Adrenal gland (tissue), 12 donors: ENCODE data around the gene SPOCK3. TPM values are rescaled to one million over a fixed set of nuclear protein-coding genes. Genes with fewer than 3 reads are reported as not detected.

Experiments
- DNase-seq, 7 donors: peaks; one replicate each; pipeline ENCODE4 v3.0.0-alpha.2; 2019 to 2020
- H3K27ac ChIP-seq, 5 donors: fragments of 200-600 bp; sonication (generic) in 4 of 5; 1 replicate in 3 of 5; 2 replicates in 2 of 5; pipeline versions ENCODE4 v1.5.1 to v1.8.0; 2016 to 2020; ENCODE audit warnings: mild to moderate bottlenecking in 1 of 5
- H3K27me3 ChIP-seq: fragments of 200-600 bp; 2 replicates; pipeline ENCODE4 v1.8.0; 2021
- H3K36me3 ChIP-seq, 2 donors: fragments of 200-600 bp; replicated peaks in 1 of 2; 1 replicate in 1 of 2; 2 replicates in 1 of 2; pipeline versions ENCODE4 v1.5.1 to v1.8.0; 2018 to 2022
- H3K4me1 ChIP-seq, 2 donors: fragments of 200-600 bp; replicated peaks in 1 of 2; 1 replicate in 1 of 2; 2 replicates in 1 of 2; pipeline versions ENCODE4 v1.5.1 to v1.8.0; 2018 to 2021
- H3K4me3 ChIP-seq, 4 donors: fragments of 200-600 bp; sonication (generic) in 3 of 4; one replicate each; pipeline ENCODE4 v1.5.1; 2016 to 2018
- H3K9me3 ChIP-seq, 3 donors: fragments of 200-600 bp; sonication (generic) in 1 of 3; replicated peaks in 1 of 3; 1 replicate in 2 of 3; 2 replicates in 1 of 3; pipeline versions ENCODE4 v1.5.1 to v1.8.0; 2016 to 2021
- POLR2A ChIP-seq, 2 donors: fragments of 450-650 bp; IDR thresholded peaks; one replicate each; pipeline ENCODE4 v1.6.1; 2017; ENCODE audit warnings: antibody characterized with exemption in 2 of 2, mild to moderate bottlenecking in 2 of 2, moderate library complexity in 1 of 2
- WGBS, 4 donors: extraction: QIAGEN DNeasy Blood & Tissue Kit in 2 of 4; methylation state at CpG; one replicate each; pipeline versions ENCODE4 v1.1.5 to v1.1.7; 2013 to 2017; 5-methylcytosine and 5-hydroxymethylcytosine counted together
- intact Hi-C, 2 donors: fragments of 100-400 bp; cut with DNase I; formaldehyde crosslinking; loops; one replicate each; pipeline versions ENCODE4 v1.14.1 to v1.15.0; 2022 to 2023
- polyA plus RNA-seq, 3 donors: library from polyadenylated mRNA; stranded (reverse); fragments of 200-250 nt in 2 of 3; fragments of 350-450 nt in 1 of 3; fragmentation: Illumina TruSeq in 1 of 3; extraction: RNeasy Lipid Tissue Mini Kit (QIAGEN cat#74804) in 1 of 3; gene quantifications; one replicate each; pipeline ENCODE4 v1.2.3, GENCODE V29; 2013 to 2014
- total RNA-seq, 9 donors: library from RNA; depleted of rRNA in 4 of 9; stranded (reverse); fragments of >200 nt in 4 of 9; fragments of 120-200 nt in 1 of 9; fragmentation: NEBNext Ultra II Directional in 1 of 9; extraction: Animal tissue kit (Norgen Biotek cat#: 25700) in 1 of 9; gene quantifications; one replicate each; pipeline versions ENCODE4 v1.1.0 to v1.2.4, GENCODE V29; 2013 to 2023
- TF ChIP-seq, protein P1 (sequence below), 6 experiments: fragments of 450-650 bp in 4 of 6; fragments of 200-600 bp in 2 of 6; sonication (generic) in 1 of 6; IDR thresholded peaks; 1 replicate in 5 of 6; 2 replicates in 1 of 6; pipeline versions ENCODE4 v1.5.1 to v1.8.0; 2016 to 2021; ENCODE audit warnings: antibody characterized with exemption in 6 of 6, mild to moderate bottlenecking in 2 of 6, moderate library complexity in 1 of 6
- donor health status: healthy with polysubstance abuse.
- donor health status: Bipolar disorder and iron deficiency.
- donor health status: DM: yes; HTN: yes; CAD: no.
- donor health status: DM: no; HTN: no; CAD: no.
- donor health status: DM: no; HTN: no; CAD: no.
- donor health status: DM: yes; HTN: yes; CAD: no.

The SPOCK3 gene
- total and polyA plus RNA-seq, 12 donors: 0.18 to 30.3 (median 3.0) TPM; not detected in 1

- Histone ChIP-seq H3K36me3 (no peaks in the 10 kb centered on the region), H3K9me3 (no peaks in the 10 kb centered on the region), H3K27ac (no peak overlapping the region), H3K27me3 (no peaks in the 10 kb centered on the region), H3K4me1 (no peaks in the 10 kb centered on the region), H3K4me3 (no peak overlapping the region)
- WGBS, 4 donors: 79 to 96% (median 91%) methylated on average over 1 of the region's 1 CpG
- intact Hi-C loops: no loop called here
- TF ChIP-seq, protein P1, sequence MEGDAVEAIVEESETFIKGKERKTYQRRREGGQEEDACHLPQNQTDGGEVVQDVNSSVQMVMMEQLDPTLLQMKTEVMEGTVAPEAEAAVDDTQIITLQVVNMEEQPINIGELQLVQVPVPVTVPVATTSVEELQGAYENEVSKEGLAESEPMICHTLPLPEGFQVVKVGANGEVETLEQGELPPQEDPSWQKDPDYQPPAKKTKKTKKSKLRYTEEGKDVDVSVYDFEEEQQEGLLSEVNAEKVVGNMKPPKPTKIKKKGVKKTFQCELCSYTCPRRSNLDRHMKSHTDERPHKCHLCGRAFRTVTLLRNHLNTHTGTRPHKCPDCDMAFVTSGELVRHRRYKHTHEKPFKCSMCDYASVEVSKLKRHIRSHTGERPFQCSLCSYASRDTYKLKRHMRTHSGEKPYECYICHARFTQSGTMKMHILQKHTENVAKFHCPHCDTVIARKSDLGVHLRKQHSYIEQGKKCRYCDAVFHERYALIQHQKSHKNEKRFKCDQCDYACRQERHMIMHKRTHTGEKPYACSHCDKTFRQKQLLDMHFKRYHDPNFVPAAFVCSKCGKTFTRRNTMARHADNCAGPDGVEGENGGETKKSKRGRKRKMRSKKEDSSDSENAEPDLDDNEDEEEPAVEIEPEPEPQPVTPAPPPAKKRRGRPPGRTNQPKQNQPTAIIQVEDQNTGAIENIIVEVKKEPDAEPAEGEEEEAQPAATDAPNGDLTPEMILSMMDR (IDR thresholded peaks at IDR 0.05): no peak
- TF ChIP-seq POLR2A (IDR thresholded peaks at IDR 0.05): no peak
- DNase-seq: no peak
These were observed 395.2 kb downstream of the SPOCK3 start for GRCh38 chr4:166838975-166839614.

DNA sequence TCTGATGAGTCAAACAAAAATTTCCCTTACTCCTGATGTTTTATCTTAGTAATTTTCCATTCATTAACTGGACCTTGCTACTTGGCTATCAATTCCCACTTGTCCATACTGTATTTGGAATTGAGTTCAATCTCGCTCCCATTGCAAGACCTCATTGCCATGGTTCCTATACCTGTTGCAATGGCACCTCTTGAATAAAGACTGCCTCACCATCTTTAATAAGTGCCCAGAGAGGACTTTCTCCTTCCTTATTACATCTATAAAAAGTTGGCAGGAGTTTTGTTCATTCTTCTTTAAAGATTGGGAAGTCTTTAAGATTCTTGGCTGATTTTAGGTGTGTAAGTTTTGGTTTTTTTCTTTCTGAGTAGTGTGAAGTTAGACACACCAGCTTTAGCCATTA lies 397.4 kb downstream of the SPOCK3 start:
- 72 to 87% (median 79%) methylated on average over 1 of the region's 1 CpG for WGBS, 4 donors
- TF ChIP-seq POLR2A (IDR thresholded peaks at IDR 0.05): no peak
- TF ChIP-seq, protein P1 (IDR thresholded peaks at IDR 0.05): no peak

GRCh38 chr4:166827629-166828028 lies 406.7 kb downstream of the SPOCK3 start:
- WGBS, 4 donors: 64 to 77% (median 69%) methylated on average over 1 of the region's 1 CpG
- no peak overlapping the region for H3K27ac ChIP-seq
- intact Hi-C loops: no loop called here
- no peaks in the 10 kb centered on the region for H3K27me3 ChIP-seq
- no peaks in the 10 kb centered on the region for H3K4me1 ChIP-seq
- no peak overlapping the region for H3K4me3 ChIP-seq
- H3K36me3 ChIP-seq: no peaks in the 10 kb centered on the region
- H3K9me3 ChIP-seq: no peaks in the 10 kb centered on the region
- TF ChIP-seq POLR2A (IDR thresholded peaks at IDR 0.05): no peak
- TF ChIP-seq, protein P1 (IDR thresholded peaks at IDR 0.05): no peak
- DNase-seq: no peak

More for the DNA sequence above, 397.4 kb downstream of the SPOCK3 start:
- no peak overlapping the region for H3K4me3 ChIP-seq
- no peaks in the 10 kb centered on the region for H3K36me3 ChIP-seq
- no peak for DNase-seq
- intact Hi-C loops: no loop called here
- H3K4me1 ChIP-seq: no peaks in the 10 kb centered on the region
- no peaks in the 10 kb centered on the region for H3K27me3 ChIP-seq
- H3K9me3 ChIP-seq: no peaks in the 10 kb centered on the region
- no peak overlapping the region for H3K27ac ChIP-seq

DNA sequence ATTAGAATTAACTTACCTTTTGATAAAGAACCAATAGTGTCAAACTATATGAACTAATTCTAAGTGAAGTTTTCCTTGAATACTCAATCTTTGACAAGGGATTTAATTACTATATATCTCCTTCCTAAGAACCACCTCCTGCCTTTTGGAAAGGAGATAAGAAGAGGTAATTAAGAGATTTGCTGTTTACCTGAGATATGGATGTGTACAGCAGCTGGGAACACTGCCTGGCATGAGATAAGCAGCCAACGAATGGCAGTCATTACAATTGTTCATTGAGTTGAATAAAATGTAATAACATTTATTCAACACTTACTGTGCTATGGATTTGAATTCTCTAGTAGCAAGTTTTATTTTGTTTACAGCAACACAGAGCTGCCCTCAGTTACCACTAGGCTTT lies 407.1 kb downstream of the SPOCK3 start:
- intact Hi-C loops: no loop called here
- no peak for DNase-seq
- no peaks in the 10 kb centered on the region for H3K27me3 ChIP-seq
- H3K4me3 ChIP-seq: no peak overlapping the region
- no peaks in the 10 kb centered on the region for H3K4me1 ChIP-seq
- 43 to 76% (median 54%) methylated on average over 1 of the region's 1 CpG for WGBS, 4 donors
- no peak overlapping the region for H3K27ac ChIP-seq
- no peaks in the 10 kb centered on the region for H3K9me3 ChIP-seq
- H3K36me3 ChIP-seq: no peaks in the 10 kb centered on the region
- TF ChIP-seq, protein P1 (IDR thresholded peaks at IDR 0.05): no peak
- TF ChIP-seq POLR2A (IDR thresholded peaks at IDR 0.05): no peak
